EL (cell line): ENCODE data around the gene PI16.
"Not testable (repeated sequence)": the region's sequence is repeated elsewhere in the genome, so short reads cannot be mapped to it uniquely, and the experiment has no call there.

Experiments used
- DNase-seq: peaks from one replicate; pipeline ENCODE4 v3.0.0-alpha.2; 2016

The PI16 gene

DNA sequence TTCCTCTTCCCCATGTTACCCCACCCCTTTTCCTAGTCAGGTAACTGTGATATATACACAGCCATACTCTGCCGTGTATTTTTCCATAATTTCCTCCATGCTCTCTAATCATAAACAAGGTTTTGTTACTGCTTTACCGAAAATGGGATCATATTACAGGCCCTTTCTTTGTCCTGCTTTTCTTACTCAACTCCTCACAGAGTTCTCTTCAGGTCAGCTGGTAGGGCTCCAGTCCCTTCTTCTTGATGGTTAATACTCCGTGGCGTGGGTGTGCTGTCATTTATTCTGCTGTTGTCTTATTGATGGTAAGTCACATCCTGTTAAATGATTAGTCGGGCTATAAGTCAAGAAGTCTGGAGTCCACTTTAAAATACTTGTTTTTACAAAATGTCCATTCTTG is 24.9 kb upstream of the PI16 start:
- peak; percentile 22 for DNase-seq

DNA sequence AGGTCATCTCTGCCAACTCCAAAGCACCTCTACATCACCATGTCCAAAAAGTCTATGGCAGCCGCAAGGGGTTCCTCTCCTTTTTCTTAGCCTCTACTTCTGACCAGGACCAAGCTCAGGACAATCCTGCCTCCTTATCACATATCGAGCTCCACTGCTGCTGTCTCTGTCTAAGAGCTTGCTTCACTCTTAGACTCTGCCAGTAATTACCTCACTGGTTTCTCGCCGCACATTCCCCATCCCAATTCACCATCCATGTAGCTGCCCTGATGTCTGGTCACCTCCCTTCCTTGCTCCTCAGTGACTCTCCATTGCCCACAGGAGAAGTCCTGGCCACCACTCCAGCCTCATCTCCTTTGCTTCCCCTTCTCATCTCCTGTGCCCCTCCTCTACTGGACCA is 24.1 kb upstream of the PI16 start:
- no peak for DNase-seq

DNA sequence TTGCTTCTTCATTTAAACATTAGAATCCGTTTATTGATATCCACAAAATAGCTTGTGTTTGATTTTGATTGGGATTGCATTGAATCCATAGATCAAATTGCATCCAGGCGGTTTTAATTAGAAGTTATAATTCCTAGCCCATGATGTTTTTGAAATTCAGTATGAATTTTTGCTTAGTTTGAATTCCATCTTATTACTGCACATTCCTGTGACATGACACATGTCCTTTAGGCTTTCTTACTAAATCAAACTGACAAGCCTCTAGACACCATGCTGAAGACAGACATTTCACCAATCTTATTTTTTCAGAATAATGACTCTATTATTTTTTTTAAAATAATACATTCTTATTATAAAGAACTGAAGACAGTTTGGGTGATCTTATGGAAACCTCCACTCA is 21.4 kb upstream of the PI16 start:
- DNase-seq = peak; percentile 77

DNA sequence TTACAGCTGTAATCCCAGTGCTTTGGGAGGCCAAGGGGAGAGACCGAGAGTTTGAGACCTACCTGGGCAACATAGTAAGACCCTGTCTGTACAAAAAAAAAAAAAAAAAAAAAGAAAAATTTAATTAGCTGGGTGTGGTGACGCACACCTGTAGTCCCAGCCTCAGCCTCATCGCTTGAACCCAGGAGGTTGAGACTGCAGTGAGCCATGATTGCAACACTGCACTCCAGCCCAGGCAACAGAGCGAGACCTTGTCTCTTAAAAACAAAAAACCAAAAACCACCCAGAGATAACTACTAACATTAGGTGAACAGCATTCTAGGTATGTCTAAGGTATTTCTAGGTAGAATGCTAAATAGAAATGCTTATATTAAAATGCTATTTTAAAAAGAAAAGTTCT is 21.0 kb upstream of the PI16 start:
- DNase-seq = no peak

GRCh38 chr6:36934901-36935300 is 19.6 kb upstream of the PI16 start:
- DNase-seq = no peak

DNA sequence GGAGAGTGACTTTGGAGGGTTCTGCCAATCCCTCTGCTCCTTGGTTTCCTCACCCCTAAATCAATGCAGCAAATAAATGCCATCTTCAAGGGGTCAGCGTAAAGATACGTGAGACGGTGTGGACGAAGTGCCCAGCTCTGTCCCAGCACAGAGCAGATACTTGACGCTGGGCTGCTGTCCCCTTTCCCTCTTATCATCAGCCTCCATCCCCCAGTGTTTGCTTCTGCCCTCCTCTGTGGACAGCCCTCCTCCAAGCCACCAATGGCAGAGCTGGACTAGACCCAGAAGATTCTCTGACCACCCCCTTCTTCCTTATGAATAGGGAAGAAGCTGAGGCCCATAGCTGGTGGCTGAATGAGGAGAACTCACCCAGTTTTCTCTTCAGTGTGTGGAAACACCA is 17.7 kb upstream of the PI16 start:
- DNase-seq = no peak

DNA sequence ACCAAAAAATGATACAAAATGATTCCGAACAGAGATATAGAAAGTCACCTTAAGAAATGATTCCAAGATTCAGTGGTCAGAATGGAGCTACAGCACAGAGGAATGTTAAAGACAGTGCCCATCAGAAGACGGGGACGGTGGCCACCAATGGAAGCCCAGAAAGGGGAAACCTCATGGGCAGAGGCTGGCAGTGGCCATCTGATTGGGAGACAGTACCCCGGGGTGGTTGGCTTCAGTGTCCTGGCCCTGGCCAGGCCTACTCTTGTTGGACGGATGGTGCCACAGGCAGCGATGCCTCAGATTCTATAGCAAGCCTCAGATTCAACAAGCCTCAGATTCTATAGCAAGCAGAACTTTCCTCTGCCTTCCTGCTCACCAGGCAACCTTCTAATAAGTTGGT is 16.6 kb upstream of the PI16 start:
- no peak for DNase-seq

DNA sequence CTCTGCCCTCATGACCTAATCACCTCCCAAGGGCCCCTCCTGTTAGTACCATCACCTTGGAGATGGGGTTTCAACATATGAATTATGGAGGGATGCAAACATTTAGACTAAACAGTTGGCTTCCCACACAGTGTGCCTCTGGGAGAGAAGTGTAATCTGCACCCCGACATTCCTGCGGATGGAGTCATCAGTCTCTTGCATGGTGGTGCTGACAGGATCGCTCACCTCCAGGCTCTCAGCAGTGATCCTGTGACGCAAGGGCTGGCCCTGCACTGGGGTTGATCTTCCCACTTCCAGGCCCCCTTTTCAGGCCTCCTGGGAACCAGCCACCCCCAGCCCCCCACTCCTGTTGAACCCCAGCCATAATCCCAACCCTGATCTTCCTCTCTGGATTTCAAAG is 16.0 kb upstream of the PI16 start:
- peak; percentile 92 for DNase-seq

DNA sequence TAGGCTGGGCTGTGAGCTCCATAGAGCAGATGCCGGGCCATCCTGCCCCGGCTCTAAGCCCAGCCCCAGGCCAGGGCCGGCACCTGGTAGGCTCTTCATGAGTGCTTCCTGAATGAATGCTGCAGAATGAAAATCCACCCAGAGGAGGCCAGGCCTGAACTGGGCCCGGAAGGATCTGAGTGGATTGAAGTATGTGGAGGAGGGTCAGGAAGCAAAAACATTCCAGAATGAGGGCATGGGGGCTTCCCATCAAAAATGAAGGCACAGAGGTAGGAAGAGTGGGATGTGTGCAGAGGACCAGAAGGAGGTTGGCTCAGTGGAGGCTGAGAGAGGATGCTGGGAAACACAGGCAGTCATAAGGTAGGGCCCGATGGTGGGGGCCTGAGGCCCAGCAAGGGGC is 15.5 kb upstream of the PI16 start:
- not testable (repeated sequence) for DNase-seq

- DNase-seq = no peak
These were observed 14.5 kb upstream of the PI16 start for GRCh38 chr6:36940027-36940426.

- not testable (repeated sequence) for DNase-seq
These were observed 13.0 kb upstream of the PI16 start for GRCh38 chr6:36941561-36941960.

DNA sequence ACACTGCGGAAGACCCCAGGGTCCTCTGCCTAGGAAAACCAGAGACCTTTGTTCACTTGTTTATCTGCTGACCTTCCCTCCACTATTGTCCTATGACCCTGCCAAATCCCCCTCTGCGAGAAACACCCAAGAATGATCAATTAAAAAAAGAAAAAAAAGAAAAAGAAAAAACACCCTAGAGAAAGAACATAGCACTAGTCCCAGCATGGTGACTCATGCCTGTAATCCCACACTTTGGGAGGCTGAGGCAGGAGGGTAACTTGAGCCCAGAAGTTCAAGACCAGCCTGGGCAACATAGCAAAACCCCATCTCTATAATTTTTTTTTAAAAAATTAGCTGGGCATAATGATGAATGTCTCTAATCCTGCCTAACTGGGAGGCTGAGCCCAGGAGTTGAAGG is 12.2 kb upstream of the PI16 start:
- not testable (repeated sequence) for DNase-seq

DNA sequence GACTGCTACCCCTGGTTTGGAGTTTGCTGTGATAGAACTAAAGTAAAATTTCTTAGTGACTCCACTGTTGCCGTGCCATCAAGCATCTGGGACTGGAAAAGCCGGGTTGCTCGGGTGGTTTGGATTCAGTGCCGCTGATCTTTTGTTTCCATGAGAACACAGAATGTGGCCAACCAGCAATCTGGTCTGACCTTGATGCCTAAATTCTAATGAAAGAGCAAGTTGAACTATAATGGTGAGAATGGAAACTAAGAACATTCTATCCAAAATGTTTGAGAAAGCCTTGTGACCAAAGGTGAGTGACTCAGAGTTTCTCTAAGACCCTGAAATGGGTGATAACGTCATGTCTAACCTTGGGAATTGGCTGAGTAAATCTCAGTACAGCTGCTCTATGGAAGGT is 9.9 kb upstream of the PI16 start:
- DNase-seq = no peak

DNA sequence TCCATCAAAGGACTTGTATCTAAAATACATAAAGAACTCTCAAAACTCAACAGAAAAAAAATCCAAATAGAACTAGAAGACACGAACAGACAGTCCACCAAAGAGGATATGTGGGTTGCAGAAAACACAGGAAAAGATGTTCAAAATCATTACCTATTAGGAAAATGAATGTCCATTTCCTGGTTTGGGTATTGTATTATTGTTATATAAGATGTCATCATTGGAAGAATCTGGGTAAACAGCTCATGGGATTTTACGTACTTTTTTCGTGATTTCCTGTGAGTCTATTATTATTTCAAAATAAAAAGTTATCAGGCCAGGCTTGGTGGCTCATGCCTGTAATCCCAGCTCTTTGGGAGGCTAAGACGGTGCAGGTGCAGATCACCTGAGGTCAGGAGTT is 9.2 kb upstream of the PI16 start:
- no peak for DNase-seq

DNA sequence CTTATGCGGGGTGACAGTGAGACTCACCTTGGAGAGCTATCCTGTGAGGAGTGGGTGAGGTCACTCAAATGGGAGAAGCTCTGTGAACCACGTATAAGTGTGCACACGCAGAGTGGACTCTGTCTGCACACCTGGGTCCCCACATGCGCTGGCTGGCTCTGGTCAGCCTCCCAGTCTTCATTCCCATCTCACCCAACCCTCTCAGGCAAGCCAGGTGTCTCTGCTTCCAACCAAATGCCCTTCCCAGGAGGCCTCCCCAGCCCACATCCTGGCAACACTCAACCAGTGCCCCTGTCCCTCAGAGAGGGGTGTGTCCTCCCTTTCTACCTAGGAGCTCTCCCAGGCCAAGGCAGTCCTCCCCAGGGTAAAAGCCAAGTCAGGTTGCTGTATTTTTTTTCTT is 8.0 kb upstream of the PI16 start:
- no peak for DNase-seq

GRCh38 chr6:36947570-36948351 is 6.8 kb upstream of the PI16 start:
- no peak for DNase-seq

GRCh38 chr6:36949076-36949475 is 5.5 kb upstream of the PI16 start:
- not testable (repeated sequence) for DNase-seq

GRCh38 chr6:36949636-36950035 is 4.9 kb upstream of the PI16 start:
- peak; percentile 50 for DNase-seq

- no peak for DNase-seq
These were observed 642 bp upstream of the PI16 start for GRCh38 chr6:36953931-36954261.

DNA sequence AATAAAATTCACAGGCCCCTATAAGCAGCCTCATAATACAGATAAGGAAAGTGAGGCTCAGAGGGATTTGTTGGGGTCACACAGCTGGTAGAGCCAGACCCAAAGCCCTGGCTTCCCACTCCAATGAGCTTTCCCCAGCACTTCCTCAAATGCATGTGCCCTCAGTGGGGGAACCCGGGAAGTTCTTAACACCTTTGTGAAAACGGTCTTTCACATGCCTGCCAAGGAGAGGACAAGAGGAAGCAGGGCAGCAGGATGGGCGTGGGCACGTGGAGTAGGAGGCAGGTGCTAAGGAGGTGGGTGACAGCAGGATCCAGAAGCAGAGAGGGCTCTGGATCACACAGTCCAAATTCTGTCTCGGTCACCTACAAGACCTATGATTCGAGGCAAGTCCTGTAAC is 598 bp downstream of the PI16 start:
- no peak for DNase-seq

GRCh38 chr6:36955671-36956445 is 1.3 kb downstream of the PI16 start:
- no peak for DNase-seq

DNA sequence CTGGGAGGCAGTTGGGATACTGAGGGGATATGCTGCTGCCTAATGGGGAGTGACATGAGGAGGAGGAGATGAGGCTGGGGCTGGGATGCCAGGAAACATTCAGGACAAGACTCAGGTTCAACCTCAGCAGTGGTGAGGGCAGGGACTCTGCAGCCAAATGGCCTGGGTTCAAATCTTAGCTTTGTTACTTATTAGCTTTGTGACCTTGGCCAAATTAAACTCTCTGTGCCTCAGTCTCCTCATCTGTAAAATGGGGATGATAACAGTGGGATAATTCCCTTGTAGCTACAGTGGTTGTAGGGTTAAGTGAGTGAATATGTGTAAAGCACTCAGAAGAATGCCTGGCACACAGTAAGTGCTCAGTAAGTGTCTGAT is 1.9 kb downstream of the PI16 start:
- no peak for DNase-seq

DNA sequence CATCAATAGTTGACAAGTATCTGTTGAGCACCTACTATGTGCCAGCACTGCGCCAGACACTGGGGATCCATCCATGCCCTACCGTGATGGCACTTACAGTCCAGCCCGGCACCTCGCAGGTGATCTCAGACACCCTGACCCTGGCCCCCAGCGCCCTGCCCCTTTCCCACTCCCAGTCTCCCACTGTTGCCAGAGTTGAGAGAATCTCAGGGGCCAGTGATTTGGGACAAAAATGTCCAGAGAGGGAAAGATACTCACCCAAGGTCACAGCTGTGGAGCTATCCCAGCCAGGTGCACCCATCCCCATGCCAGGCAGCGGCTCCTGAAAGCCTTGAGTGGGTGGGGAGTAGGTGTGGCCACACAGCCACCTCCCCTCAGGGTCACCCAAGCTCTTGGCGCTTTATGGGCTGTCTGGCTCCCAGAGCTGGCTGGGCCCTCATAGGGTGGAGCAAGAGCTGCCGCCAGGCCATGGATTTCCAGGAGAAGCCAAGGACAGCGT is 3.3 kb downstream of the PI16 start:
- no peak for DNase-seq

GRCh38 chr6:36958775-36959554 is 4.4 kb downstream of the PI16 start:
- no peak for DNase-seq
